CD4-positive, alpha-beta T cell treated with Interleukin-4 for 4 hours (primary cell): Measurements from ENCODE around the gene DYNC1I2.
"Not testable (repeated sequence)": the region's sequence is repeated elsewhere in the genome, so short reads cannot be mapped to it uniquely, and the experiment has no call there.

ENCODE experiments used
- DNase-seq: peaks from one replicate; pipeline ENCODE4 v3.0.0-alpha.2; 2020

DYNC1I2 gene

DNA sequence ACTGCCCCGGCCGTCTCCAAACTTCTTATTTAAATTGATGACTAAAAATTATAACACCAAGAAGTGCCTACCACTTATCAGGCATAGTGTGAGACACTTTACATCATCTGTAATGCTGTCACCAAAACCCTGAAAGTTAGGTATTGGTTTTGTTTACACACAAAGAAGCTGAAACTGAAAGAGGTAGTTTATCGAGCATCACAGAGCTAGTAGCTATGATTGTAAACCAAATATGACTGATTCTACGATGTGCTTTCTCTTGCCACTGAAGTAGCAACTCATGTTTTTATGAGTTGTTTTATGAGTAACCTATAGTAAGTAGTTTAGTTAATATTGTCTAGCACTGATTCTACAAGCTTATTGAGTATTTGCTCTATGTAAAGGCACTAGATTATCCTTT is 31.5 kb downstream of the DYNC1I2 start:
- no peak for DNase-seq

GRCh38 chr2:171719660-171720059 is 32.4 kb downstream of the DYNC1I2 start:
- no peak for DNase-seq

DNA sequence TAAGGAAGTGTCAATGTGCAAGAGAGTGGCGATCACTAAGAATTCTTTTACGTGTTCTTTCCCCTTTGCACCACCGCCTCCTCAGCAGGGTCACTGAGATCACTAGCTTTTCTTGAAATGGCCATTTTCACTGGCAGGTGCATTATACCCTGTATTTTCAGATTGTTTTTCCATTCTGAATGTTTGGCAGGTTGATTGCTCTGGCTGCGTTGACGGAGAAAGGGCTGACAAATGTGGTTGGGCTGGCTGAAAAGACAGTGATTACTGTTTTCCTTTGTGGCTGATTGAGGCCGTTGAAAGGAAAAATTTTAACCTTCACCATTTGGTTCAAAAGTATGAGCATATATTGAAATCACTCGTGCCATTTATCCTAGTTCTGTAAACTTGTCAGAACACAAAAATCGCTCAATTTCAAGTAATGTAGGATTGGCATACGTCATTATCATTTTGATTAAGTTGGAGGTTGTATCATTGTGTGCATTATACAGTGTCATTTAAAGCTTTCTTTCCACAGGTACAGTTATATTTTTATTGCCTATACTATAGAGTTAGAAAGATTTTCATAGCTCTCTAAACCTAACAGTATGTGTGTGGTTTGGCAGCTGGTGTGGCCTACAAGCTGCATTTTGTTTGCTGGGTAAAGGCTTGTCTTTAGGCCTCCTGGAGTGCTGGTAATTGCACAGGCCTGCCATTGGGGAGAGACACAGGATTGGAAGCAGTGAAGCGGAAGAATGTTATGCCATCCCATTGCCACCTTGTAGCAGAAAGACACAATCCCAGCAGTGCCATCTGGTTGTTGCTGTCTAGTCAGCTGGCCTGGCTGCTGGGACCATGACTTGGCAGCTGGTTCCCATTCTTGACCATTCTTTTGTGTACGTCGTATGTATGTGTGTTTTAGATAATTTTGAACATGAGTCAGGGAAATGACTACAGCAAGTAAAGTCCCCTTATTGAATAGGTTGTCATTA is 36.7 kb downstream of the DYNC1I2 start:
- DNase-seq = no peak

- DNase-seq = no peak
Observed at GRCh38 chr2:171726847-171727450, 39.7 kb downstream of the DYNC1I2 start.

GRCh38 chr2:171728989-171729951 is 42.0 kb downstream of the DYNC1I2 start:
- DNase-seq = no peak

GRCh38 chr2:171729952-171730317 is 42.7 kb downstream of the DYNC1I2 start:
- DNase-seq = no peak

DNA sequence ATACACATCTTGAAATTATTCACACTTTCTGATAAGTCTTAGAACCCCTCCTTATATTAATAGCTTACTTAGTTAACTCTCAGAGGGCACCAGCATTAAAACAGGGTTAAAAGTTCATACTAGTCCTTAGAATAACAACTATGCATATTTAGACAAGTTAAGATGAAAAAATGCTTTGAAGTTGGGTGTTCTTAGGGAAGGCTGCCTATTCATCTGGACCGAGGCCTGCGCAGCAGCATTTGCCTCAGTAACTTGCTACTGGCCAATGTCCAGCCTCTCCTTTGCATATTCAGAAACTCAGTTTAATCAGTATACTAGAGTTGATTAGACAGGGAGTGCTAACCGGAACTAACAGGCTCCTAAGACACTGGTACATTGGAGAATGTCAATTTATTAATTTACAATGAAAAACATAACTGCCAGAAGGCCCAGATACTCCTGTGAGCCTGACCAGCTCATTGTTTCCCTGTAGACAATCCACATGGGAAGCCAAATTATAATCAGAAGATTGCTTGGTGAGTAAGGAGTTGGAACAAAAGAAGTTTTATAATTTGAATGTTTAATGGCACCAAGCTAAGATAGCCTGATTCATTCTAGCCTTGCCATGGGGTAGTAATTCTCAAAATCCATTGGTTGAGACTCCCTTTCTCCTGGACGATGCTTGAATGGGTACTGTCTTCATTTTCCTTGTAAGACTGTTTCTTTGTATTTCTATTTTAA is 48.9 kb downstream of the DYNC1I2 start:
- DNase-seq = no peak

- no peak for DNase-seq
Observed at GRCh38 chr2:171741189-171741588, 53.9 kb downstream of the DYNC1I2 start.

DNA sequence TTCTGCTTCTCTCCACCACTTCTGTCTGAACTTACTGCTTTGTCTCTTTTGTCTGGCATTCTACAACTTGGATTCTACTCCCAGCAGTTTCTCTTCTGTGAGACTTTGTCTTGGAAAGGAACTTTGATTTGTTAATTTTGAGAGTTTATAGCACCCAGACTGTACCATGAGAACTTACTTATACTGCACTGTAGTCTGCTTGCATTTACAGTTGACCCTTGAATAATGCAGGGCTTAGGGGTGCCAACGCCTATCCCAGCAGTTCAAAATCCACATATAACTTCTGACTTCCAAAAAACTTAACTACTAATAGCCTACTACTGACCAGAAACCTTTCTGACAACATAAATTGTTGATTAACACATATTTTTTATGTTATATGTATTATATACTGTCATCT is 55.5 kb downstream of the DYNC1I2 start:
- DNase-seq = no peak

GRCh38 chr2:171745141-171745540 is 57.9 kb downstream of the DYNC1I2 start:
- DNase-seq = no peak

DNA sequence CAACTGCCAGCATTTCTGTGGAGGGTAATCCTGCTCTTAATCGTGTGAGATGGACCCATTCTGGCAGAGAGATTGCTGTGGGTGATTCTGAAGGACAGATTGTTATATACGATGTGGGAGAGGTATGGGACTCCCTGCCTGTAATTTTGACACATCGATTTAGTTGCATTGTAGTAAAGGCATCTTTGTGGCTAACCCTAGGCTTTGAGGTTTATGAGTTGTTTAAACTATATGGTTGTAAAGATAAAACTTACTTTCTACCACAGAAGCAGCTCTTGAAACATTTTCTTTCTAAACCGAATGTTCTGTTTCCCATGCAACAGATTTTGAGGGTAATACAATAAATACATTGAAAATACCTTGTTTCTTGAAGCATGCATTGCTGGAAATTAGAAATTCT is 58.5 kb downstream of the DYNC1I2 start:
- no peak for DNase-seq

DNA sequence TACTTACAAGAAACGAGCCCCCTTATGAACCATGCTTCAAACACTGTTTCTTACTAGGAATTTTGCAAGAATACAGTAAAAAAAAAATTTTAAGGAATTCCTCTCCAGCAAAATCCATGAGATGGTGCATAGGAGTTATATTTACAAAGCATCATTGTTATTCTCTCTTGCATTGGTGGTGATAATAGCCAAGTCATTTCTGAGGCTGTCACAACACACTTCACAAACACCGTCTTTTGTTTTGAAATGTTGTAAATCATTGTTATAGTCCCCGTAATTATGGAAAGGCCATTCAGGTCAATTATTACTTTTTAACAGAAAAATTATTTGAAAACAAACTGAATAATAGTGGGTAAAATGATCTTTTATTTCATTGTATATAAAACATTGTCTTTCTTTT is 60.1 kb downstream of the DYNC1I2 start:
- no peak for DNase-seq

DNA sequence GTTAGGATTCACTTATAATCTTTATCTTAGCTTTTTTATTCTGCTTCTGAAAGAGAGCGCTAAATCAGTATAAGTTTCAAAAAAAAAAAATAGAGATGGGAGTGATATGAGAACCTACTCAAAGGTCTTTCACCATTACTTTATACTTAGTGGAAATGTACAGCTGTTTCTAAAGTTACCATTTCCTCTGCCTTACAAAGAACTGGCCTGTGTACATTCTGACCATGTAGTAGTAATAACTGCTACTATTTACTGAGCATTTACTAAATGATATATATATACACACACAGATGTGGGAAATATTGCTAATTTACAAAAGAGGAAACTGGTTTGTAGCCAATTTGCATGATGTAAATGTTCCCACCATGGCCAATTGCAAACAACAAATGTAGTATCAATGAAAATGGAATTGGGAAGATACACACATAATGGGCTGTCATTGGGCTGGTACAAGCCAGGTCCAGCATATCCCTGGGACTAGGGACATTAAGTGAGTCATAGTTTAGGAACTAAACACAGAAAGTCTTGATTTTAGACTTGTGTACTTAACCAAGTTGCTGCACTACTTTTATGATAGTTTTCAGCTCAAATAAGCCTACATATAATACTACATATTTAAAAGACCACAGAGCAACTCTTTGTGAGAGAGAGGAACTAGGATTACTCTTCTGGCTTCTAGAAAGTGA is 67.1 kb downstream of the DYNC1I2 start:
- DNase-seq = no peak

GRCh38 chr2:171758762-171759161 is 71.5 kb downstream of the DYNC1I2 start:
- not testable (repeated sequence) for DNase-seq

DNA sequence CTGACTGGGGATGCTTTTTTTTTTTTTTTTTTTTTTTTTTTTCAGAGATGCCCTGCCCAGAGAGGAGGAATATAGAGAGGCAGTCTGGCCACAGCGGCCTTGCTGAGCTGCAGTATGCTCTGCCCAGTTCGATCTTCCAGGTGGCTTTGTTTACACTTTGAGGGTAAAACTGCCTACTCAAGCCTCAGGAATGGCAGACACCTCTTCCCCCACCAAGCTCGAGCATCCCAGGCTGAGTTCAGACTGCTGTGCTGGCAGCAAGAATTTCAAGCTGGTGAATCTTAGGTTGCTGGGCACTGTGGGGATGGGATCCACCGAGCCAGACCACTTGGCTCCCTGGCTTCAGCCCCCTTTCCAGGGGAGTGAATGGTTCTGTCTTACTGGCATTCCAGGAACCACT is 73.9 kb downstream of the DYNC1I2 start:
- not testable (repeated sequence) for DNase-seq

DNA sequence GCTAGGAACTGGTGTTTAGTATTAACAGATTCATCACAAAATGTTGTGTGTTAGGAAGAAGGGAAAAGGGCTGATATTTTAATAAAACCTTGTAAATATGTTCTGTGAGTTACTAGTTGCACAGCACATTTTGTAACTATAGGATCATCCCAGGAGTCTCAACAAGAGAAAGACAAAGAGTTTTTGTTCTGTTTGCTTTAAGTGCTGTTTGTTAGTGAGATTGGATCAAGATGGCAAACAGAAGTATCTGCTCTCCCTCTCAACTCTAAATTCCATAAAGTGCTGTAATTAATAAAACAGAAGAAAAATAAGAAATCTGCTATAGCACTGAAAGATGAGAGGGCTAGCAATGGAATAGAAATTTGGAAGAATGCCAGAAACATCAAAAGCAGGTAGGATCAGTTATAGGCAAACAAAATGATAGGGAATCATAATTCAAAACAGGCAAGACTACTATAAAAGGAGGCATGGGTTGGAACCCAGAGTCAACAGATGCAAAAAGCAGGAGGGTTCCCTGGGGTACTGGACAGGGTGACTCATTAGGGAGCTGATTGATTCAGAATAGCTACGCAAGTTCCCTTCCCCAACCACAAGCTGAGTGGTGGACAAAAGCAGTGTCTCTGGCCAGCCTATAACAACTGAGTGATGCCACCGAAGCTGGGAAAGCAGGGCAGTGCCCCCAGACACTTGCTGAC is 75.8 kb downstream of the DYNC1I2 start:
- no peak for DNase-seq

GRCh38 chr2:171763602-171764001 is 76.3 kb downstream of the DYNC1I2 start:
- DNase-seq = no peak

GRCh38 chr2:171771463-171771862 is 84.2 kb downstream of the DYNC1I2 start:
- DNase-seq = no peak

DNA sequence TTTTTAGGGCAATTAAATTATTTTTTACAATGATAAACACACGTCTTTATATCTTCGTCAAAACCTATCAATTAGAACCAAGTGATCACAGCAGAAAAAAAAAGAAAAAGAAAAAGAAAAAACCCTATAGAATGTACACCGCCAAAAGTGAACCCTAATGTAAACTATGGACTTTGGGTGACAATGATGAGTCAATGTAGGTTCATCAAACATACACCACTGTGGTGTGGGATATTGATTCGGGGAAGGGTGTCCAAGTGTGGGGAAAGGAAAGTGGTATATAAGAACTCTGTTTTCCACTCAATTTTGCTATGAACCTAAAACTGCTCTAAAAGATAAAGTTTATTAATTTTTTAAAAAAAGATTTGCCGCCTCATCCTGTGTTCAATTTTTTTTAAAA is 85.1 kb downstream of the DYNC1I2 start:
- DNase-seq = no peak

DNA sequence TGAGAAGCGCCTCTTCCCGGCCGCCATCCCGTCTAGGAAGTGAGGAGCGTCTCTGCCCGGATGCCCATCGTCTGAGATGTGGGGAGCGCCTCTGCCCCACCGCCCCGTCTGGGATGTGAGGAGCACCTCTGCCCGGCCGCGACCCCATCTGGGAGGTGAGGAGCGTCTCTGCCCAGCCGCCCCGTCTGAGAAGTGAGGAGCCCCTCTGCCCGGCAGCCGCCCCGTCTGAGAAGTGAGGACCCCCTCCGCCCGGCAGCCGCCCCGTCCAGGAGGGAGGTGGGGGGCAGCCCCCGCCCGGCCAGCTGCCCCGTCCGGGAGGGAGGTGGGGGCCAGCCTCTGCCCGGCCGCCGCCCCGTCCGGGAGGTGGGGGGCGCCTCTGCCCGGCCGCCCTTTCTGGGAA is 87.3 kb downstream of the DYNC1I2 start:
- DNase-seq = not testable (repeated sequence)

- DNase-seq = no peak
Observed at GRCh38 chr2:171778515-171778914, 91.2 kb downstream of the DYNC1I2 start.
